ENCODE measurements around the gene KCNIP4. TPM values are rescaled to one million over a fixed set of nuclear protein-coding genes. Genes with fewer than 3 reads are reported as not detected.

KCNIP4 gene
- total RNA-seq, 4 donors from 2014 or later, result 0.19 to 0.50 (median 0.34) TPM; not detected in 1

DNA sequence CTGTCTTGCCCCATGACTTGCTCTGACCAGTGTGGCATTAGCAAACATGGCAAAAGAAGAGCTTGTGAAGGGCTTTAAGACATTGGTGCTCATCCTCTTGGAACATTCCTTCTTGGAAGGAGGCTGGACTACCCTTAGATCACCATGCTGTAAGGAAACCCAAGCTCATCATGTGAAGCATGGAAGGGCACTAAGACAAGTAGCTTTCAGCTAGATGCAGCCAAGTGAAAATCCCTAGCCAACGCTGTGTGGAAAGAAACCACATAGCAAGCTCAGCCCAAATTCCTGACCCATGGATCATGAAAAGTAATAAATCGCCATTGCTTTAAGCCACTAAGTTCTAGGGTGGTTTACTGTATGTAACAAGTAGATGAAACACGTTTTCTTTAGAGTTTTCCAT, 1260.7 kb downstream of the KCNIP4 start:
- Histone ChIP-seq H3K36me3 (no peaks in the 10 kb centered on the region), H3K27me3 (no peaks in the 10 kb centered on the region), H3K4me1 (peaks cover 0 to 13% (median 6%) of the 10 kb centered on the region in 4 donors), H3K9me3 (no peaks in the 10 kb centered on the region), H3K4me3 (no peak overlapping the region), H3K27ac (replicated peaks in 1 of 4) (no peak overlapping the region)
- TF ChIP-seq POLR2AphosphoS5 (IDR thresholded peaks at IDR 0.05) (no peak), EP300 (IDR thresholded peaks at IDR 0.05) (no peak), POLR2A (IDR thresholded peaks at IDR 0.05; ENCODE audit: low read depth) (no peak)
- TF ChIP-seq, protein P1, sequence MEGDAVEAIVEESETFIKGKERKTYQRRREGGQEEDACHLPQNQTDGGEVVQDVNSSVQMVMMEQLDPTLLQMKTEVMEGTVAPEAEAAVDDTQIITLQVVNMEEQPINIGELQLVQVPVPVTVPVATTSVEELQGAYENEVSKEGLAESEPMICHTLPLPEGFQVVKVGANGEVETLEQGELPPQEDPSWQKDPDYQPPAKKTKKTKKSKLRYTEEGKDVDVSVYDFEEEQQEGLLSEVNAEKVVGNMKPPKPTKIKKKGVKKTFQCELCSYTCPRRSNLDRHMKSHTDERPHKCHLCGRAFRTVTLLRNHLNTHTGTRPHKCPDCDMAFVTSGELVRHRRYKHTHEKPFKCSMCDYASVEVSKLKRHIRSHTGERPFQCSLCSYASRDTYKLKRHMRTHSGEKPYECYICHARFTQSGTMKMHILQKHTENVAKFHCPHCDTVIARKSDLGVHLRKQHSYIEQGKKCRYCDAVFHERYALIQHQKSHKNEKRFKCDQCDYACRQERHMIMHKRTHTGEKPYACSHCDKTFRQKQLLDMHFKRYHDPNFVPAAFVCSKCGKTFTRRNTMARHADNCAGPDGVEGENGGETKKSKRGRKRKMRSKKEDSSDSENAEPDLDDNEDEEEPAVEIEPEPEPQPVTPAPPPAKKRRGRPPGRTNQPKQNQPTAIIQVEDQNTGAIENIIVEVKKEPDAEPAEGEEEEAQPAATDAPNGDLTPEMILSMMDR (IDR thresholded peaks at IDR 0.05), result no peak
- DNase-seq (ENCODE audit: extremely low spot score), result no peak
- 58% methylated on average over 3 of the region's 3 CpGs for WGBS
- intact Hi-C loops (cut with DNase I), result loop anchor here (5.0 to 10.0 kb wide), 2 partner anchors 143 to 266 kb away; no protein-coding TSS in a partner anchor

DNA sequence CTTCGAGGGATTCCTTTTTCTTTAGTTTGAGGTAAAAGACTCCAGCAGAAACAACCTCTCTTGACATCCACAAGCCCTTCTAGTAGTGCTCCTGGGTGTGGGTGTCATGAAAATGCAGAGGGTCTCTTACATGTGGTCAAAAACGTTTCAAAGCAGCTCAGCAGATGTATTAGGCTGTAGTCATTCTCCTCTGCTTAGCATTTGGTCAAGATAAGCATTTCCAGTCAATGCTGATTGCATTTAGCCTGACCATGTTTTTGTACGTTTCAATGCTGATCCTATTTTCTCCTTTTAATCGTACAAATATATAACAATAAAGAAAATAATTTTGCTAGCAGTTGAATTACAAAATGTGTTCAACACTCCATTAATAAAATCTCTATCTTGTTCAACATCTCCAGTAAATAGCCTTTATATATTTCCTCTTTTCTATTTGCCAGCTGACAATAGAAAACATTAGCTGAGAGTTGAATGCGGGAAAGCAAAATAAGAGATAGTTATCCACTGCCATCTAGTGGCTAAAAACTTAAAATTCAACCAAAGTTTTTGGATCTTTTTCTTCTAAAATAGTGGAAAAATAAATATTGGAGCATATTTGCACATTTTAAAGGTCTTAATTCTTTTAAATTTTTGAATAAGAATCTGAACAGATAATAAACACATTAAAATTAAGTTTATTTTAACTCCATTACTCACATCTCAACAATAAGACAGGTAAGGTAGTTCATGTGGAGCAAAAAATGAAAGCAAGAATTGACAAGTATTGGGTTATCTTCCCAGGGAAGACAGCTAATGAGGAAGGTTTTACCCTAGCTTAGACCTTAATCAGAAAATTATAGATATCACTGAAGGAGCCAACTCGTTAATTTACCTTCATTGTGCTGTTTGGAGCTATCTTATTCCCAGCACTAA, 1263.5 kb downstream of the KCNIP4 start:
- no peak for TF ChIP-seq POLR2A (IDR thresholded peaks at IDR 0.05; ENCODE audit: low read depth)
- TF ChIP-seq, protein P1 (IDR thresholded peaks at IDR 0.05), result peak; percentile 54 to 67 (median 65)
- intact Hi-C loops (cut with DNase I), result loop anchor here (5.0 to 10.0 kb wide), 3 partner anchors 140 to 1463 kb away; no protein-coding TSS in a partner anchor
- Histone ChIP-seq H3K4me3 (no peak overlapping the region), H3K27me3 (no peaks in the 10 kb centered on the region), H3K27ac (replicated peaks in 1 of 4) (no peak overlapping the region), H3K4me1 (peaks cover 0 to 30% (median 25%) of the 10 kb centered on the region in 4 donors), H3K9me3 (no peaks in the 10 kb centered on the region), H3K36me3 (no peaks in the 10 kb centered on the region)
- DNase-seq (ENCODE audit: extremely low spot score), result no peak
- WGBS, result 34% methylated on average over 6 of the region's 6 CpGs

DNA sequence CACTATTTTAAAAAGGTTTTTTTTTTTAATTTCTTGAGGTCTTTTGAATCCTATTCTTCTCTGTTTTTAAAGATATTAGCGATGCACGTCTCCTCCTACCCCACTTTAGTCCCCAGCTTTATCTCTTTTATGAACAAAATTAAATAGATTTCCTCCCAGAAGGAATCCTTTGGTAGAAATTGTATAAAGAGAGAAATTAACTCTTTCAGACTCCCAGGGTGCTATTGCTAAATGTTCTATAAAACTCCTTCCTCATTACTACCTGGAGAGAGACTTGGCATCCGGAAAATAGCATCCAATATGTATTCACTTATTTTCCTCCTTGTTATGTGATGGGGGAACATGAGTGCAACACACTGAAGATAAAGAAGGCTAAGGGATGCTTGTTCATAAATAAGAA, 1264.8 kb downstream of the KCNIP4 start:
- H3K4me3 ChIP-seq, result no peak overlapping the region
- H3K9me3 ChIP-seq, result no peaks in the 10 kb centered on the region
- DNase-seq (ENCODE audit: extremely low spot score), result no peak
- intact Hi-C loops (cut with DNase I), result loop anchor here (5.0 to 10.0 kb wide), 2 partner anchors 139 to 1461 kb away; no protein-coding TSS in a partner anchor
- peaks cover 0 to 33% (median 26%) of the 10 kb centered on the region in 4 donors for H3K4me1 ChIP-seq
- TF ChIP-seq EP300 (IDR thresholded peaks at IDR 0.05), result no peak
- no peak for TF ChIP-seq POLR2AphosphoS5 (IDR thresholded peaks at IDR 0.05)
- no peak for TF ChIP-seq POLR2A (IDR thresholded peaks at IDR 0.05; ENCODE audit: low read depth)
- TF ChIP-seq, protein P1 (IDR thresholded peaks at IDR 0.05), result no peak
- WGBS, result 86% methylated on average over 3 of the region's 3 CpGs
- no peak overlapping the region for H3K27ac ChIP-seq (replicated peaks in 1 of 4)
- H3K27me3 ChIP-seq, result no peaks in the 10 kb centered on the region
- no peaks in the 10 kb centered on the region for H3K36me3 ChIP-seq

DNA sequence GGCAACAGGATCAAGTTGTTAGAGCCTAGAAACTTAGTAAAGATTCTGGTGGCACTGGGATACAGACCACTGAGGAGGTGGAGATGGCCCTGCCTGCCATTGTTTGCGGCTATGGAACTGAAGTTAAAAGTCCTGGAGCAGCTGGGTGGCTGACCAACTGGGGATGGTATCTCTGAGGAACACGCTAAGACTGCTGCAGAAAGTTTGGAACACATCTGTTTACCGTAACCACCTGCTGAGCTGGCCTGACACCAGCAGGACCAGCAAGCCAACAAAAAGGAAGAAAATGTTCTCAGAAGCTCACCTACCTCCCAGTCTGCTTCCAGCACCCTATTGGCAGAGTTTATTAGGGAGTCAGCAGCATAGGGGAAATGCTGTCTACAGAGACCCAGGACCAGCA, 1265.7 kb downstream of the KCNIP4 start:
- intact Hi-C loops (cut with DNase I), result loop anchor here (5.0 to 10.0 kb wide), 2 partner anchors 138 to 1461 kb away; no protein-coding TSS in a partner anchor

More for the DNA sequence above, 1265.7 kb downstream of the KCNIP4 start:
- Histone ChIP-seq H3K36me3 (no peaks in the 10 kb centered on the region), H3K4me1 (peaks cover 0 to 33% (median 26%) of the 10 kb centered on the region in 4 donors), H3K4me3 (no peak overlapping the region), H3K27ac (replicated peaks in 1 of 4) (no peak overlapping the region), H3K27me3 (no peaks in the 10 kb centered on the region), H3K9me3 (no peaks in the 10 kb centered on the region)
- WGBS, result 79% methylated on average over 3 of the region's 3 CpGs
- DNase-seq (ENCODE audit: extremely low spot score), result peak; percentile 91
- TF ChIP-seq POLR2AphosphoS5 (IDR thresholded peaks at IDR 0.05), result no peak
- TF ChIP-seq POLR2A (IDR thresholded peaks at IDR 0.05; ENCODE audit: low read depth), result no peak
- TF ChIP-seq, protein P1 (IDR thresholded peaks at IDR 0.05), result no peak
- TF ChIP-seq EP300 (IDR thresholded peaks at IDR 0.05), result no peak

Data from esophagus muscularis mucosa (tissue), 4 donors.